ENCODE data around the gene ARNT2. TPM values are rescaled to one million over a fixed set of nuclear protein-coding genes. Genes with fewer than 3 reads are reported as not detected.

The ARNT2 gene
- total RNA-seq, 1 donor from 2014 or later, result 9.1 TPM

DNA sequence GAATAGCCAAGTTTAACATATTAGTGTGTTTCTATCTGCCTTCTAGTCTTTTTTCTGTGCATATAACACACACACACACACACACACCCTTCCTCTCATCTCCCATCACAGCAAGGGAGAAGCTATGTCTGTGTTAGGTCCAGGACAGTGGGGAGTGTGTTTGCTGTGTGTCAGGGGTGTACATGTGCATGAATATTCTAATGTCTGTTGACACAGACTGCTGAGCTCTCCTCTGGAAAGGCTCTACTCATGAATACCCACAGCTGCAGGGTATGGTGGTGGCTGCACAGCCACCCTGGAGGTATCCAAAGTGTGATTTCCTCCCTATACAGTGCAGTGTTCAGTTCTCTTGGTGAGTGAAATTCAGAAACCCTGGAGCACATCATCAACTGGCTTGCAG, 42.9 kb downstream of the ARNT2 start:
- no peak overlapping the region for H3K4me3 ChIP-seq (ENCODE audit: low read depth, low read length)
- TF ChIP-seq, protein P1, sequence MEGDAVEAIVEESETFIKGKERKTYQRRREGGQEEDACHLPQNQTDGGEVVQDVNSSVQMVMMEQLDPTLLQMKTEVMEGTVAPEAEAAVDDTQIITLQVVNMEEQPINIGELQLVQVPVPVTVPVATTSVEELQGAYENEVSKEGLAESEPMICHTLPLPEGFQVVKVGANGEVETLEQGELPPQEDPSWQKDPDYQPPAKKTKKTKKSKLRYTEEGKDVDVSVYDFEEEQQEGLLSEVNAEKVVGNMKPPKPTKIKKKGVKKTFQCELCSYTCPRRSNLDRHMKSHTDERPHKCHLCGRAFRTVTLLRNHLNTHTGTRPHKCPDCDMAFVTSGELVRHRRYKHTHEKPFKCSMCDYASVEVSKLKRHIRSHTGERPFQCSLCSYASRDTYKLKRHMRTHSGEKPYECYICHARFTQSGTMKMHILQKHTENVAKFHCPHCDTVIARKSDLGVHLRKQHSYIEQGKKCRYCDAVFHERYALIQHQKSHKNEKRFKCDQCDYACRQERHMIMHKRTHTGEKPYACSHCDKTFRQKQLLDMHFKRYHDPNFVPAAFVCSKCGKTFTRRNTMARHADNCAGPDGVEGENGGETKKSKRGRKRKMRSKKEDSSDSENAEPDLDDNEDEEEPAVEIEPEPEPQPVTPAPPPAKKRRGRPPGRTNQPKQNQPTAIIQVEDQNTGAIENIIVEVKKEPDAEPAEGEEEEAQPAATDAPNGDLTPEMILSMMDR (conservative IDR thresholded peaks at IDR 0.05; ENCODE audit: low read depth, low read length), result no peak
- no peak for DNase-seq (ENCODE audit: low read depth)

DNA sequence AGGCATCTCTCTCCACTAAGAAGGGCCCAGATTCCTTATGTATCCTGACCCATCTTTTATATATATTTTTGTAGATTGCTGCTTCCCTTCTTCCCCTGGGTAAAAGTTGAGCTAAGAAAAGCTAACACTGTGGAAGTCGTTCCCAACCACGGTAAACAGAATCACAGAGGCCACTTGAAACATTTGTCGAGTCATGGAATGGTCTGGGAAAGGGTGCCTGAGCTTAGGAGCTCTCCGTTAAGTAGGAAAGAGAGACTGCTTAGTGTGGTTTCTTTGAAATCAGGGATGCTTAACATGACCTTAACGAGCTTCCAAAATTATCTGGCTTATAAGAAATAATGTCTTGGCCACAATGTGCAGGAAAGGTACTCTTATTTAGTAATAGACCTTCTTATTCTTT, 45.6 kb downstream of the ARNT2 start:
- DNase-seq (ENCODE audit: low read depth), result no peak
- TF ChIP-seq, protein P1 (conservative IDR thresholded peaks at IDR 0.05; ENCODE audit: low read depth, low read length), result no peak
- no peak overlapping the region for H3K4me3 ChIP-seq (ENCODE audit: low read depth, low read length)

DNA sequence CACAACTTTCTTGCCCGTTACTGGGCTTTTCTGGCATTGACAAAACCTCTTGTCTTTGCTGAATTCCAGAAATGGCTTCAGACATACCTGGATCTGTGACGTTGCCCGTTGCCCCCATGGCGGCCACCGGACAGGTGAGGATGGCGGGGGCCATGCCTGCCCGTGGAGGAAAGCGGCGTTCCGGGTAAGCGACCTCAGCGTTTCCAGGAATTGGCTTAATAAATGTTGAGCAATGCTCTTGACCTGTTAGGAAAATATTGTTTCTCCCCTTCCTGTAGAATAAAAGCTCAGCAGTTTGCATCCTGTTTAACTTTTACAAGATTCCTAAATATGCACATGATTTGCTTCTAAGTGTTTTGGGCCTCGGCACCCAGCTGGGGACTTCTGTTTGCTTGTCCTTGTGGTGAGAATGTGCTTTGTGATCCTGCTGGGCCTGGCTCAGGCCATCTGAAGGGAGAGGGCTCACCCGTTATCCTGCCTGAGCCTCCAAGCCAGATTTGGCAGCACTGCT, 46.7 kb downstream of the ARNT2 start:
- DNase-seq (ENCODE audit: low read depth), result no peak
- H3K4me3 ChIP-seq (ENCODE audit: low read depth, low read length), result no peak overlapping the region
- TF ChIP-seq, protein P1 (conservative IDR thresholded peaks at IDR 0.05; ENCODE audit: low read depth, low read length), result no peak

DNA sequence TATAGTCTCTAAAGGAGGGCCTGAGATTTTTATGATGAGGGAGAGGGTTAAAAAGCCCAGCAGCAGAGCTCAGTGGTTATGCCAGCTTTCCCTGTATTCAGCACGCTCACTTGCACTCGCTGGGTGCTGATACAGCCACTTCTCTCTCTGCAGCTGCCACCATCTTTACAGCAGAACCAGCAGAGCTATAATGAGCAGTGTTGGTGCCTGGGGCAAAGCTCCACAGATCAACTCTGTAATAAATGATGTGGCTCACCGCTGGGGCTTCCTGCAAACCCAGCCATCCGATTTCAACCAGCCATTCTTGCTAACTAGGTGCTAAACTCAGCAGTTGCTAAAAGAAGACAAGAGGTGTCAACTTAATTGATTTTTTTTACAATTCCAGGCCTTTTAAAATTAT, 48.0 kb downstream of the ARNT2 start:
- TF ChIP-seq, protein P1 (conservative IDR thresholded peaks at IDR 0.05; ENCODE audit: low read depth, low read length), result no peak
- DNase-seq (ENCODE audit: low read depth), result no peak
- H3K4me3 ChIP-seq (ENCODE audit: low read depth, low read length), result no peak overlapping the region

DNA sequence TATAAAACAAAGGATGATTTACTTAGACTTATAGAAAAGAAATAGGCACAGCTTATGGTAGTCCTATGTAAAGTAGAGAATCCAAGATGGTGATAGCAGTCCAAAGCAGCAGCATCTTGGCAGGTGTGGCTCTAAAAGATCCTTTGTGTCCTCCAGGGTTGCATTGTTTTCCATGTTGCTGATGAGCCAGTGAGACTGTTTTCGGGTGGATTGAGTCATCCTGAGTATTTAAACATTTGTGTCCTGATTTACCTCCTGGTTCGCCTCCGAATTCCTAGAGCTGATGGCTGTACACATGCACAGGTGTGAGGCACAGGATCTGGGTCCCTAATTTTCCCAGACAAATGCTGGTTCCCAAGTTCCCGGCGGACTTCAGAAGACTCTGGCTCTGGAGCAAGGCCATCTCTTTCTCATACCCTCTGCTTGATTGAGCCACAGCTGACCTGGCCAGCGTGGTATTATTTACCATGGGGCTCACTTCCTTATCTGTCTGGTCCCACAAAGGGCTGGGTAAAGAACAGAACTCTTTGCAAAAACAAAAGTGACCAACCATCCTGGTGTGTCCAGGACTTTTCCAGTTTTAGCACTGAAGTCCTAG, 51.0 kb downstream of the ARNT2 start:
- TF ChIP-seq, protein P1 (conservative IDR thresholded peaks at IDR 0.05; ENCODE audit: low read depth, low read length), result no peak
- H3K4me3 ChIP-seq (ENCODE audit: low read depth, low read length), result no peak overlapping the region
- no peak for DNase-seq (ENCODE audit: low read depth)

DNA sequence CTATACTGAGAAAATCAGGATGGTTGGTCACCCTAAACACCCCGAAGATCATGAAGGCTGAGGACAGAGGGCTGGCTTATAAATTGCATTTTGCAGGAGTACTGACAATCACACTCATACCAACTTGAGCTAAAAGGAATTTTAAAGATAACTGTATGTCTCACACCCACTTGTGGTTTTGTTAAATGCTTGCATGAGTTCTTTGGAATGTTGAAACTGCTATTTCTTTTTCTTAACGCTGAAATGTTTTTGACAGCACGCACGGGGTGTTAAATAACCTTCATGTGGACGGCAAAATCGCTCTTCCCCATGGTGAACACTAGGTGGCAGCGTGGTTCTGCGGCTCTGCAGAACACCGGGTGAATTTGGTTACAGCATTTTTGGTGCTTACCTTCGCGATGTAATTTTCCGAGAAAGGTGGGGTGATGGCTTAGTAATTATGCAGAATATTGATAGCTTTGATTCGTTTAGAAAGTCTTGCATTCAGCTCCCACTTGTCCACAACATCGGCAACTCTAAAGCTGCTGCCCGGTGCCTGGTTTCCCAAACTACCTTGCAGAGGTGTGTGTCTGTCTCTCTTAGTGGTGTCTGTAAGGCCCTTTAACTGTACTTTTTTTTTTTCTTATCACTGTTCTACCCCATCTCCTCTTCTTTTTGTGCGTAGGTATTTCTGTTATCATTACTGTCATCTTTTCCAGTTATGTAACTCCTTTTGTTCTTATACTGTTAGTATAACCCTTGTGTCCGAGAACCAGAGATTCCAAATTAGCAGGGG, 51.7 kb downstream of the ARNT2 start:
- DNase-seq (ENCODE audit: low read depth), result peak; percentile 23
- TF ChIP-seq, protein P1 (conservative IDR thresholded peaks at IDR 0.05; ENCODE audit: low read depth, low read length), result peak; percentile 98
- H3K4me3 ChIP-seq (ENCODE audit: low read depth, low read length), result no peak overlapping the region

All from epithelial cell of proximal tubule (primary cell).